Suprapubic skin (tissue), 4 donors: ENCODE results near the gene NIPSNAP3A. TPM values are rescaled to one million over a fixed set of nuclear protein-coding genes. Genes with fewer than 3 reads are reported as not detected.

Source experiments
- DNase-seq, 2 donors: peaks; one replicate each; pipeline ENCODE4 v3.0.0-alpha.2; 2019; ENCODE audit warnings: low spot score in 2 of 2
- H3K27ac ChIP-seq: fragments of 200-600 bp; sonication (generic); one replicate; pipeline ENCODE4 v1.5.1; 2019
- H3K27me3 ChIP-seq: fragments of 200-600 bp; sonication (generic); one replicate; pipeline ENCODE4 v1.5.1; 2019
- H3K36me3 ChIP-seq: fragments of 200-600 bp; sonication (generic); one replicate; pipeline ENCODE4 v1.5.1; 2019
- H3K4me1 ChIP-seq: fragments of 200-600 bp; sonication (generic); one replicate; pipeline ENCODE4 v1.5.1; 2019
- H3K4me3 ChIP-seq: fragments of 200-600 bp; sonication (generic); one replicate; pipeline ENCODE4 v1.5.1; 2019; ENCODE audit warnings: mild to moderate bottlenecking
- H3K9me3 ChIP-seq: fragments of 200-600 bp; sonication (generic); one replicate; pipeline ENCODE4 v1.5.1; 2019
- EP300 ChIP-seq: sonication (generic); formaldehyde crosslinking; IDR thresholded peaks from one replicate; pipeline ENCODE4 v1.6.1; 2017; ENCODE audit warnings: antibody characterized with exemption
- POLR2A ChIP-seq, 2 donors: fragments of 450-650 bp; IDR thresholded peaks; one replicate each; pipeline ENCODE4 v1.6.1; 2017; ENCODE audit warnings: antibody characterized with exemption in 2 of 2, mild to moderate bottlenecking in 2 of 2, moderate library complexity in 2 of 2
- POLR2AphosphoS5 ChIP-seq, 3 donors: sonication (generic); formaldehyde crosslinking; IDR thresholded peaks; one replicate each; pipeline ENCODE4 v1.6.1; 2017; ENCODE audit warnings: antibody characterized with exemption in 3 of 3
- WGBS: methylation state at CpG from one replicate; pipeline ENCODE4 v1.1.5; 2018; 5-methylcytosine and 5-hydroxymethylcytosine counted together
- total RNA-seq, 4 donors: library from RNA; depleted of rRNA; stranded (reverse); fragments of >200 nt; gene quantifications; one replicate each; pipeline ENCODE4 v1.1.0, GENCODE V29; 2016
- TF ChIP-seq, protein P1 (sequence below), 2 donors: fragments of 200-600 bp in 1 of 2; fragments of 450-650 bp in 1 of 2; sonication (generic) in 1 of 2; IDR thresholded peaks; one replicate each; pipeline ENCODE4 v1.5.1; 2016 to 2019; ENCODE audit warnings: antibody characterized with exemption in 2 of 2, mild to moderate bottlenecking in 1 of 2, moderate library complexity in 1 of 2

NIPSNAP3A gene
- total RNA-seq, 4 donors from 2014 or later: 13.0 to 31.6 (median 23.1) TPM

DNA sequence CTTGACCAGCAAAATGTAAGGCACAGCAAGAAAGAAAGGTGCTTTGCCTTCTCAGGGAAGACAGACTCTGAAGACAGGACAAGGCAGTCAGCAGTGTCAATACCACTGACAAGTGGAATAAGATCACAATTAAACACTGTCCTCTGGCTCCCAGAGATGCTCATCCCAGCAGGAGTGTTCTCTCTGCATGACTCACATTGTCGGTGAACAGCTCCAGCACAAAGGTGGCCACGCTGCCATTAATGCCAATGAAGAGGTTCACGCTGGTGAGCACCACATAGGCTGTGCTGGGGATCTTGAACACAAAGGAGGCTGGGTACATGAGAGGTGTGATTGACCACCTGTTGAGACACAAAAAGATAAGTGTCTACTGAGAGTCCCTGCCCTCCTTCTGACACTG is 48.4 kb downstream of the NIPSNAP3A start:
- Histone ChIP-seq H3K9me3 (no peaks in the 10 kb centered on the region), H3K4me1 (no peaks in the 10 kb centered on the region), H3K36me3 (peaks cover 96% of the 10 kb centered on the region), H3K27me3 (no peaks in the 10 kb centered on the region), H3K27ac (no peak overlapping the region), H3K4me3 (no peak overlapping the region)
- WGBS: 93% methylated on average over 3 of the region's 3 CpGs
- no peak for DNase-seq
- TF ChIP-seq, protein P1, sequence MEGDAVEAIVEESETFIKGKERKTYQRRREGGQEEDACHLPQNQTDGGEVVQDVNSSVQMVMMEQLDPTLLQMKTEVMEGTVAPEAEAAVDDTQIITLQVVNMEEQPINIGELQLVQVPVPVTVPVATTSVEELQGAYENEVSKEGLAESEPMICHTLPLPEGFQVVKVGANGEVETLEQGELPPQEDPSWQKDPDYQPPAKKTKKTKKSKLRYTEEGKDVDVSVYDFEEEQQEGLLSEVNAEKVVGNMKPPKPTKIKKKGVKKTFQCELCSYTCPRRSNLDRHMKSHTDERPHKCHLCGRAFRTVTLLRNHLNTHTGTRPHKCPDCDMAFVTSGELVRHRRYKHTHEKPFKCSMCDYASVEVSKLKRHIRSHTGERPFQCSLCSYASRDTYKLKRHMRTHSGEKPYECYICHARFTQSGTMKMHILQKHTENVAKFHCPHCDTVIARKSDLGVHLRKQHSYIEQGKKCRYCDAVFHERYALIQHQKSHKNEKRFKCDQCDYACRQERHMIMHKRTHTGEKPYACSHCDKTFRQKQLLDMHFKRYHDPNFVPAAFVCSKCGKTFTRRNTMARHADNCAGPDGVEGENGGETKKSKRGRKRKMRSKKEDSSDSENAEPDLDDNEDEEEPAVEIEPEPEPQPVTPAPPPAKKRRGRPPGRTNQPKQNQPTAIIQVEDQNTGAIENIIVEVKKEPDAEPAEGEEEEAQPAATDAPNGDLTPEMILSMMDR (IDR thresholded peaks at IDR 0.05): no peak
- no peak for TF ChIP-seq EP300
- no peak for TF ChIP-seq POLR2AphosphoS5 (IDR thresholded peaks at IDR 0.05)
- TF ChIP-seq POLR2A (IDR thresholded peaks at IDR 0.05): no peak

DNA sequence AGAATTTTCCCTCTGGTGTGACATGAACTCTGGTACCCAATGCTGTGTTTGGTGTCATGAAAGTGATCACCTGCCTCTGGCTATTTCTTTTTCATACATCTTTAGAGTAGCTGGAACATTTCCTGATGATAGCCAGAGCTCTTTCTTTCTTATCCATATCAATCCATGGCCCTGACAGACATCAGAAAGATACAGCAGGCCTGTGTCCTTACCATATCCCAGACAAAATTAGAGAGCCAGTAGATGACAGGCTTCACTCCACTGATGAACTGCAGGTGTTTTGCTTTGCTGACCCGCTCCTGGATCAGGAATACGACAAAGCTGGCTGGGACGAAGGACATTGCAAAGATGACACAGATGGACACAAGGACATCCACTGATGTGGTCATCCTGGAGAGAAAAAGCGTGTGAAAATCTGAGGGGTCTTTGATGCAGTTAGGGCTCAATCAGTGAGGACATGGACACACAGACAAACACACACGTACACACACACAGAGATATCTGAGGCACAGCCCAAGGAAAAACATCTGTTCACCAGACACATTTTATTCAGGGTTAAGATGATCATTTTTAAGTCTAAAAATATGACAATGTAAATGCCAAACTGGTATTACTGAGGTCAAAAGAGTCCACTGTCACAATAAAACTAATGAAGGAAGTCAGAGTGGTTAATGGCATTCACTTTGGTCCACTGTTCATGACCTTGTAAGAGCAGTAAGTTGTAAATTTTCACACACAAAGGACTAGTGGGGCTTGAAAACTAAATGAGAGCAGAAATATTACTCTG is 50.9 kb downstream of the NIPSNAP3A start:
- DNase-seq: no peak
- H3K4me3 ChIP-seq: no peak overlapping the region
- no peaks in the 10 kb centered on the region for H3K4me1 ChIP-seq
- H3K27ac ChIP-seq: no peak overlapping the region
- H3K9me3 ChIP-seq: no peaks in the 10 kb centered on the region
- no peak for TF ChIP-seq POLR2AphosphoS5 (IDR thresholded peaks at IDR 0.05)
- TF ChIP-seq, protein P1 (IDR thresholded peaks at IDR 0.05): no peak
- TF ChIP-seq EP300: no peak
- no peak for TF ChIP-seq POLR2A (IDR thresholded peaks at IDR 0.05)
- WGBS: 72% methylated on average over 5 of the region's 5 CpGs
- H3K27me3 ChIP-seq: no peaks in the 10 kb centered on the region
- H3K36me3 ChIP-seq: peaks cover 96% of the 10 kb centered on the region

DNA sequence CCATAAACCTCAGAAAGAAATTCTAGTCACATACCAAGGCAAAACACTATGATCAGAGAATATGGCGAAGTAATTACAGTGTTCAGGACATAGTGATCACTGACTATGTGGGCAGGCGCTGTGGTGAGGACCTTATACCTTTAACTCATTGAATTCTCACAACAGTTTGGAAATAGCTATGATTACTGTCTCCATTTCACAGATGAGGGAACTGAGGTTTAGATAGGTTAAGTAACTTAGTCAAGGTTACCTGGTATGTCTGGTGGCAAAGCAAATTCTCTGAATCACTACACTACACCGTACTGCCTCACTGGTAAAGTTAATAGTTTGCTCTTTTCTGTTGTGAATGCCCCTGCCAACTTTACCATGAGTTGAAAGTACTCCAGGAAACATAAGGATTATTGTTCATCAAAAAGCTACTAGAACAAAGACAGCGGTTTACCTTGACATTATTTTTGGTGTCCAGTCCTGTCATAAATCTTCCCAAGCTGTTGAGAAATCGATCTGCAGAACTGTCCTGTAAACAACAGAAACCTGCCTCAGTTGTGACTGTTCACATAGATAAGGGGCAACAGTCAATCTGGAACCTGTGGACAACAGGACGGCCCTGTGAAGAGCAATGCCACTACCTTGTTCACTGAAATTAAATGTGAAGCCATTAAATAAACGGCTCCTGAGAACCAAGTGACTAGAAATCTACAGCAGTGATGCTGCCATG is 52.7 kb downstream of the NIPSNAP3A start:
- DNase-seq: no peak
- no peaks in the 10 kb centered on the region for H3K27me3 ChIP-seq
- H3K4me3 ChIP-seq: no peak overlapping the region
- no peak overlapping the region for H3K27ac ChIP-seq
- TF ChIP-seq POLR2A (IDR thresholded peaks at IDR 0.05): no peak
- TF ChIP-seq, protein P1 (IDR thresholded peaks at IDR 0.05): no peak
- no peak for TF ChIP-seq POLR2AphosphoS5 (IDR thresholded peaks at IDR 0.05)
- TF ChIP-seq EP300: no peak
- no peaks in the 10 kb centered on the region for H3K9me3 ChIP-seq
- peaks cover 98% of the 10 kb centered on the region for H3K36me3 ChIP-seq
- WGBS: 89% methylated on average over 7 of the region's 7 CpGs
- H3K4me1 ChIP-seq: no peaks in the 10 kb centered on the region

DNA sequence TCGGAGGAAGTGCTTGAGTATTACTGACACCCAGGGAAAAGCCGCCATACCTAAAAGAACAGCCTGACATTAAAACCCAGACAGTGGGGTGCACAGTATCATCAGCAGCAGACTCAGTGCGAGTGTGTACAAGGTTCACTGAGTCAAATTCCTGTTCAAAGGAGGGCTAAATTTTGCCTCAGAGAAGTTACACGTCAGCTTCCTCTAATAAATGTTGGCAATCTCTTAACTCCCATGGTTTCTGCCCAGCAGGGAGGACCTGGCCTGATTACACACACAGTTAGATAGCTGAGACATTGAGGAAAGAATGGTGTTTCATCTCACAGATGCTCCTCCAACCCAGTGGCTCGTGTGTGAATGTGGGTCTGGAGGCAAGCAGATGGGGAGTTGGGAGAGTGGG is 54.6 kb downstream of the NIPSNAP3A start:
- H3K4me1 ChIP-seq: no peaks in the 10 kb centered on the region
- H3K27ac ChIP-seq: no peak overlapping the region
- H3K36me3 ChIP-seq: peaks cover 98% of the 10 kb centered on the region
- no peak for TF ChIP-seq EP300
- TF ChIP-seq POLR2A (IDR thresholded peaks at IDR 0.05): no peak
- no peak for TF ChIP-seq POLR2AphosphoS5 (IDR thresholded peaks at IDR 0.05)
- TF ChIP-seq, protein P1 (IDR thresholded peaks at IDR 0.05): no peak
- DNase-seq: no peak
- WGBS: 90% methylated on average over 5 of the region's 5 CpGs
- no peak overlapping the region for H3K4me3 ChIP-seq
- H3K9me3 ChIP-seq: no peaks in the 10 kb centered on the region
- H3K27me3 ChIP-seq: no peaks in the 10 kb centered on the region

DNA sequence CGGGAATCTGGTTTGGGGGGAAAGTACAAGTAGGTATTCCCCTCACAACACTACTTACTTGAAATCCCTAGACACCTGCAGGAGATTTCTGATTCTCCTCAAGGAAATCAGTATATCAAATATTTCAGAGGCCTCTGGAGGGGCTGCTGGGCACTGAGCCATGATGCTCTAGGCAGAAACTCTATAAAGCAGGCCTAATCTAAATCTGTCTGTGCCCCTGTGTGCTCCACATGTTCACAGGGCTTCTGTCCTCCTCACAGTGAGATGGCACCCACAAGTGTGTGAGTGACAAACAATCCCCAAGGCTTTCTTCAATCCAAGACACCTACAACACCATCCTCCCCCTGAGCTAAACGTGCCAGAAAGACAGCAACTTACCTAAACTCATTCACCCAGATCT is 55.4 kb downstream of the NIPSNAP3A start:
- WGBS: 73% methylated on average over 2 of the region's 2 CpGs
- DNase-seq: no peak
- Histone ChIP-seq H3K27ac (no peak overlapping the region), H3K27me3 (no peaks in the 10 kb centered on the region), H3K4me1 (no peaks in the 10 kb centered on the region), H3K36me3 (peaks cover 96% of the 10 kb centered on the region), H3K9me3 (no peaks in the 10 kb centered on the region), H3K4me3 (no peak overlapping the region)
- no peak for TF ChIP-seq POLR2A (IDR thresholded peaks at IDR 0.05)
- no peak for TF ChIP-seq EP300
- TF ChIP-seq, protein P1 (IDR thresholded peaks at IDR 0.05): no peak
- TF ChIP-seq POLR2AphosphoS5 (IDR thresholded peaks at IDR 0.05): no peak
